OCI-LY1 (cell line): Measurements from ENCODE around the gene TCP10L.
A peak's percentile ranks its signal among the peaks of the same experiment; 100 is the strongest.

Experiments
- H2AFZ ChIP-seq: fragments of 200-600 bp; sonication (generic), shearing (Covaris generic); 2 replicates; pipeline ENCODE4 v1.6.0; 2014; ENCODE audit warnings: antibody characterized with exemption, mild to moderate bottlenecking, low read length
- H3F3A ChIP-seq: fragments of 200-600 bp; sonication (generic), shearing (Covaris generic); 2 replicates; pipeline ENCODE4 v1.6.0; 2014; ENCODE audit warnings: mild to moderate bottlenecking, antibody characterized with exemption, low read length, moderate library complexity; ENCODE audit not compliant: insufficient read depth
- H3K27ac ChIP-seq: fragments of 200-600 bp; sonication (generic); 2 replicates; pipeline ENCODE4 v1.5.1; 2014; ENCODE audit warnings: low read length, mixed run types, mild to moderate bottlenecking, low read depth; ENCODE audit not compliant: poor library complexity, severe bottlenecking
- H3K27me3 ChIP-seq: fragments of 200-600 bp; sonication (generic); 2 replicates; pipeline ENCODE4 v1.6.0; 2014; ENCODE audit warnings: antibody characterized with exemption, mild to moderate bottlenecking, low read length, moderate library complexity; ENCODE audit not compliant: insufficient read depth
- H3K36me3 ChIP-seq: fragments of 200-600 bp; sonication (generic); 2 replicates; pipeline ENCODE4 v1.6.1; 2014; ENCODE audit warnings: mild to moderate bottlenecking, antibody characterized with exemption, low read length, moderate library complexity, mixed read lengths; ENCODE audit not compliant: insufficient read depth
- H3K4me1 ChIP-seq: fragments of 200-600 bp; sonication (generic); 2 replicates; pipeline ENCODE4 v1.5.1; 2014; ENCODE audit warnings: mild to moderate bottlenecking, low read length, moderate library complexity; ENCODE audit not compliant: insufficient read depth, severe bottlenecking
- H3K4me2 ChIP-seq: fragments of 200-600 bp; sonication (generic), shearing (Covaris generic); 2 replicates; pipeline ENCODE4 v1.6.1; 2014; ENCODE audit warnings: low read length
- H3K4me3 ChIP-seq: fragments of 200-600 bp; sonication (generic); 2 replicates; pipeline ENCODE4 v1.5.1; 2014; ENCODE audit warnings: low read length, low read depth, mild to moderate bottlenecking, mixed read lengths; ENCODE audit not compliant: poor library complexity, severe bottlenecking
- H3K79me2 ChIP-seq: fragments of 200-600 bp; shearing (Covaris generic); 2 replicates; pipeline ENCODE4 v1.6.1; 2016; ENCODE audit warnings: mixed run types, low read length, mixed read lengths; ENCODE audit not compliant: insufficient read depth
- H3K9ac ChIP-seq: fragments of 200-600 bp; sonication (generic), shearing (Covaris generic); 2 replicates; pipeline ENCODE4 v1.6.1; 2014; ENCODE audit warnings: mild to moderate bottlenecking, low read length, mixed read lengths
- H3K9me2 ChIP-seq: fragments of 200-600 bp; sonication (generic), shearing (Covaris generic); 2 replicates; pipeline ENCODE4 v1.6.1; 2014; ENCODE audit warnings: low read depth, mild to moderate bottlenecking, low read length, mixed read lengths
- H3K9me3 ChIP-seq: fragments of 200-600 bp; shearing (Covaris generic); 2 replicates; pipeline ENCODE4 v1.6.1; 2014; ENCODE audit warnings: low read length, mixed read lengths
- H4K20me1 ChIP-seq: fragments of 200-600 bp; sonication (generic), shearing (Covaris generic); 2 replicates; pipeline ENCODE4 v1.6.0; 2016; ENCODE audit warnings: mild to moderate bottlenecking, low read length; ENCODE audit not compliant: insufficient read depth
- CTCF ChIP-seq: fragments of 200-600 bp; sonication (generic), shearing (Covaris generic); IDR thresholded peaks from 2 replicates; pipeline ENCODE4 v1.5.1; 2017; ENCODE audit warnings: mild to moderate bottlenecking, antibody characterized with exemption, low read length, moderate library complexity, mixed read lengths
- EZH2 ChIP-seq: fragments of 200-600 bp; sonication (generic), shearing (Covaris generic); IDR thresholded peaks from 2 replicates; pipeline ENCODE4 v1.8.0; 2017; ENCODE audit warnings: borderline replicate concordance, mixed run types, mild to moderate bottlenecking, antibody characterized with exemption, low read length, moderate library complexity, mixed read lengths

Gene TCP10L

GRCh38 chr21:32569261-32570230 is 15.8 kb downstream of the TCP10L start:
- peak; percentile 78 for TF ChIP-seq CTCF
- TF ChIP-seq EZH2, result no peak
- Histone ChIP-seq H3K27ac (no peak overlapping the region), H3K9me2 (no peaks in the 10 kb centered on the region), H3K4me2 (peak overlapping the region; percentile 94), H3K4me1 (peaks cover 7% of the 10 kb centered on the region), H3K36me3 (no peaks in the 10 kb centered on the region), H3F3A (no peaks in the 10 kb centered on the region), H3K27me3 (peaks cover 3% of the 10 kb centered on the region; the same call in 1 of the 2 replicates), H4K20me1 (no peaks in the 10 kb centered on the region), H2AFZ (peak overlapping the region; percentile 76; the same call in 1 of the 2 replicates), H3K4me3 (peak overlapping the region; percentile 67), H3K9ac (peak overlapping the region; percentile 61; the same call in 1 of the 2 replicates), H3K9me3 (peaks cover 4% of the 10 kb centered on the region), H3K79me2 (no peaks in the 10 kb centered on the region)

DNA sequence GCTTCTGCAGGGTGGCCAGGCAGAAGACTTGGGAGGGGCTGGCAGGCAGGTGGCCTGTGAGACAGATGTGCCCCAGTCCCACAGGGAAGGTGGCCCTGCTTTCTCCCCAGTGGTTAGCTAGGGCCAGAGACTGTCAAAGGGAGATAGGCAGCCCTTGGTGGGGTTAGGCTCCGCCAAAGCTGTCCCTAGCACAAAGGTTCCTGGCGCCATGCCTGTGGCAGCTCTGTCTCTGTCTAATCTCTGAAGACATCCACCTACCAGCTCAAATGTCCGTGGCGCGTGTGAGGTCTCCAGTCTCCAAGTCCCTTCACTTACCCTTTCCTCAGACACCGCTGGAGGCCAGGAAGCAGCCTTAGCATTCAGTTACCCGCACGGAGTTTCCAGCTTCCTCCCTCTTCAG is 17.7 kb downstream of the TCP10L start:
- no peak overlapping the region for H3K4me2 ChIP-seq
- H3K27me3 ChIP-seq, result no peaks in the 10 kb centered on the region; the same call in 1 of the 2 replicates
- no peak overlapping the region for H3K27ac ChIP-seq
- H3F3A ChIP-seq, result no peaks in the 10 kb centered on the region
- H3K36me3 ChIP-seq, result no peaks in the 10 kb centered on the region
- H3K9me2 ChIP-seq, result no peaks in the 10 kb centered on the region
- H2AFZ ChIP-seq, result no peak overlapping the region
- H3K9me3 ChIP-seq, result peaks cover 6% of the 10 kb centered on the region
- H3K4me1 ChIP-seq, result peaks cover 7% of the 10 kb centered on the region
- no peak overlapping the region for H3K9ac ChIP-seq
- no peaks in the 10 kb centered on the region for H3K79me2 ChIP-seq
- H4K20me1 ChIP-seq, result no peaks in the 10 kb centered on the region
- H3K4me3 ChIP-seq, result no peak overlapping the region
- TF ChIP-seq EZH2, result no peak
- no peak for TF ChIP-seq CTCF

- H3K9ac ChIP-seq, result no peak overlapping the region
- no peak overlapping the region for H3K4me2 ChIP-seq
- peaks cover 6% of the 10 kb centered on the region for H3K9me3 ChIP-seq
- no peaks in the 10 kb centered on the region for H3K36me3 ChIP-seq
- H4K20me1 ChIP-seq, result no peaks in the 10 kb centered on the region
- no peak overlapping the region for H3K27ac ChIP-seq
- H3F3A ChIP-seq, result no peaks in the 10 kb centered on the region
- H3K4me3 ChIP-seq, result no peak overlapping the region
- no peak for TF ChIP-seq CTCF
- no peak for TF ChIP-seq EZH2
- H3K27me3 ChIP-seq, result no peaks in the 10 kb centered on the region; the same call in 1 of the 2 replicates
- H3K9me2 ChIP-seq, result no peaks in the 10 kb centered on the region
- H3K4me1 ChIP-seq, result peaks cover 7% of the 10 kb centered on the region
- no peaks in the 10 kb centered on the region for H3K79me2 ChIP-seq
- H2AFZ ChIP-seq, result no peak overlapping the region
Measured at GRCh38 chr21:32566741-32567389, 18.5 kb downstream of the TCP10L start.
